HCT116 (cell line): ENCODE measurements around the gene TOR2A. TPM values are rescaled to one million over a fixed set of nuclear protein-coding genes. Genes with fewer than 3 reads are reported as not detected.

Source experiments
- ATAC-seq: fragments of 200-7000 bp; cut with Tn5 transposase; 2 replicates; pipeline ENCODE4 v1.9.1; 2020; ENCODE audit warnings: mild to moderate bottlenecking, moderate library complexity
- BruUV-seq: library from RNA; stranded (reverse); fragments of 400-500 nt; replicated peaks from 2 replicates; lab custom pipeline; 2021; lab: Mats Ljungman, UMichigan
- CTCF ChIA-PET: fragments of 300-600 bp; sonication (Branson Sonifier 250); formaldehyde crosslinking; loops from one replicate; lab custom pipeline; 2021; ENCODE audit warnings: antibody characterized with exemption; lab: Charles Lee
- POLR2A ChIA-PET: fragments of 300-600, 350-600 bp; sonication (Branson Sonifier 250); formaldehyde crosslinking; loops from one replicate; lab custom pipeline; 2021; ENCODE audit warnings: antibody characterized with exemption; lab: Charles Lee
- RAD21 ChIA-PET, 2 experiments: fragments of 300-600 bp; sonication (Branson Sonifier 250); formaldehyde crosslinking; loops; one replicate each; lab custom pipeline; 2023; ENCODE audit warnings: low total read pairs in 2 of 2; ENCODE audit not compliant: uncharacterized antibody in 2 of 2, unreplicated experiment in 2 of 2, low non-redundant PET in 1 of 2; lab: Charles Lee
- DNase-seq: peaks from one replicate; pipeline ENCODE4 v3.0.0-alpha.2; 2010; ENCODE audit warnings: low read depth, low spot score
- H2AFZ ChIP-seq: fragments of 200-600 bp; shearing (Covaris generic), sonication (generic); 2 replicates; pipeline ENCODE4 v1.6.1; 2017; ENCODE audit warnings: low read depth, mixed run types, mixed read lengths, antibody characterized with exemption, low read length; ENCODE audit not compliant: poor library complexity, severe bottlenecking
- H3K27ac ChIP-seq: 2 replicates; pipeline ENCODE4 v1.5.1; 2012; ENCODE audit warnings: low read depth, low read length
- H3K27me3 ChIP-seq: fragments of 200-600 bp; sonication (generic); 2 replicates; pipeline ENCODE4 v1.6.1; 2016; ENCODE audit warnings: mixed run types, low read length, mixed read lengths; ENCODE audit not compliant: insufficient read depth
- H3K36me3 ChIP-seq, 2 experiments: fragments of 200-500 bp in 1 of 2; fragments of 200-600 bp in 1 of 2; sonication (Bioruptor generic) in 1 of 2; sonication (generic) in 1 of 2; 2 replicates each; pipeline versions ENCODE4 v1.5.1 to v1.6.1; 2014 to 2016; ENCODE audit warnings: low read length in 2 of 2, inconsistent platforms in 1 of 2, mixed read lengths in 1 of 2, mixed run types in 1 of 2; ENCODE audit not compliant: insufficient read depth in 2 of 2, control insufficient read depth in 1 of 2
- H3K4me1 ChIP-seq, 2 experiments: fragments of 200-600 bp in 1 of 2; sonication (generic) in 1 of 2; 2 replicates each; pipeline versions ENCODE4 v1.5.1 to v1.6.1; 2012 to 2017; ENCODE audit warnings: low read length in 2 of 2, inconsistent platforms in 1 of 2, mild to moderate bottlenecking in 1 of 2, mixed read lengths in 1 of 2, mixed run types in 1 of 2, moderate library complexity in 1 of 2; ENCODE audit not compliant: insufficient read depth in 2 of 2, control insufficient read depth in 1 of 2
- H3K4me2 ChIP-seq: fragments of 200-600 bp; sonication (generic); 2 replicates; pipeline ENCODE4 v1.6.1; 2017; ENCODE audit warnings: mixed run types, low read length, mixed read lengths
- H3K4me3 ChIP-seq, 2 experiments: fragments of 200-600 bp in 1 of 2; sonication (generic) in 1 of 2; replicated peaks in 1 of 2; 2 replicates each; pipeline ENCODE4 v1.5.1; 2011 to 2016; ENCODE audit warnings: low read length in 2 of 2, control low read depth in 1 of 2, low read depth in 1 of 2, mild to moderate bottlenecking in 1 of 2, mixed read lengths in 1 of 2, mixed run types in 1 of 2
- H3K79me2 ChIP-seq: fragments of 200-600 bp; sonication (generic); 2 replicates; pipeline ENCODE4 v1.6.1; 2017; ENCODE audit warnings: mild to moderate bottlenecking, mixed run types, low read length, moderate library complexity, mixed read lengths; ENCODE audit not compliant: insufficient read depth
- H3K9ac ChIP-seq: fragments of 200-600 bp; sonication (generic); 2 replicates; pipeline ENCODE4 v1.6.1; 2016; ENCODE audit warnings: low read length, mixed read lengths
- H3K9me2 ChIP-seq: fragments of 200-600 bp; sonication (generic), shearing (Covaris generic); 2 replicates; pipeline ENCODE4 v1.6.1; 2017; ENCODE audit warnings: mixed run types, mild to moderate bottlenecking, moderate library complexity; ENCODE audit not compliant: insufficient read depth
- H3K9me3 ChIP-seq, 2 experiments: fragments of 200-500 bp in 1 of 2; fragments of 200-600 bp in 1 of 2; sonication (Bioruptor generic) in 1 of 2; sonication (generic) in 1 of 2; 2 replicates each; pipeline ENCODE4 v1.6.1; 2014 to 2017; ENCODE audit warnings: low read length in 2 of 2, mixed read lengths in 2 of 2, inconsistent platforms in 1 of 2, low read depth in 1 of 2, mild to moderate bottlenecking in 1 of 2, mixed run types in 1 of 2, moderate library complexity in 1 of 2; ENCODE audit not compliant: control insufficient read depth in 1 of 2, insufficient read depth in 1 of 2
- H4K20me1 ChIP-seq: fragments of 200-600 bp; sonication (generic), shearing (Covaris generic); 2 replicates; pipeline ENCODE4 v1.6.1; 2017; ENCODE audit warnings: mixed run types, mild to moderate bottlenecking, moderate library complexity; ENCODE audit not compliant: insufficient read depth
- CBX3 ChIP-seq: IDR thresholded peaks from 2 replicates; pipeline ENCODE4 v1.6.1; 2012; ENCODE audit warnings: low read depth
- CEBPB ChIP-seq: IDR thresholded peaks from 2 replicates; pipeline ENCODE4 v1.6.1; 2012; ENCODE audit warnings: low read depth
- EGR1 ChIP-seq: IDR thresholded peaks from 2 replicates; pipeline ENCODE4 v1.6.1; 2012; ENCODE audit warnings: low read depth
- ELF1 ChIP-seq: IDR thresholded peaks from 2 replicates; pipeline ENCODE4 v1.6.1; 2012; ENCODE audit warnings: low read depth, borderline replicate concordance
- EZH2 ChIP-seq: fragments of 200-600 bp; sonication (generic); IDR thresholded peaks from 2 replicates; pipeline ENCODE4 v1.6.1; 2017; ENCODE audit warnings: antibody characterized with exemption, mixed run types
- EZH2phosphoT487 ChIP-seq: fragments of 200-600 bp; IDR thresholded peaks from 2 replicates; pipeline ENCODE4 v1.6.1; 2018; ENCODE audit warnings: antibody characterized with exemption, borderline replicate concordance
- FOSL1 ChIP-seq: IDR thresholded peaks from 2 replicates; pipeline ENCODE4 v1.6.1; 2012; ENCODE audit warnings: low read depth
- JUND ChIP-seq: IDR thresholded peaks from 2 replicates; pipeline ENCODE4 v1.6.1; 2012
- MAX ChIP-seq: IDR thresholded peaks from 2 replicates; pipeline ENCODE4 v1.6.1; 2012
- POLR2A ChIP-seq: IDR thresholded peaks from 2 replicates; pipeline ENCODE4 v1.7.0; 2011; ENCODE audit warnings: borderline replicate concordance; ENCODE audit not compliant: insufficient read depth, insufficient read length; ENCODE audit errors: extremely low read depth
- RAD21 ChIP-seq: IDR thresholded peaks from 2 replicates; pipeline ENCODE4 v1.6.1; 2012; ENCODE audit warnings: low read depth, mild to moderate bottlenecking
- SIN3A ChIP-seq: IDR thresholded peaks from 2 replicates; pipeline ENCODE4 v1.6.1; 2012; ENCODE audit warnings: low read depth
- TCF7L2 ChIP-seq: IDR thresholded peaks from 2 replicates; pipeline ENCODE4 v1.7.0; 2011; ENCODE audit warnings: borderline replicate concordance, inconsistent platforms; ENCODE audit not compliant: insufficient read depth, insufficient read length; ENCODE audit errors: extremely low read depth
- YY1 ChIP-seq: IDR thresholded peaks from 2 replicates; pipeline ENCODE4 v1.6.1; 2011; ENCODE audit warnings: low read length, low read depth, moderate library complexity, mild to moderate bottlenecking; ENCODE audit not compliant: insufficient replicate concordance; ENCODE audit errors: extremely low read depth
- ZBTB33 ChIP-seq: IDR thresholded peaks from 2 replicates; pipeline ENCODE4 v1.6.1; 2011; ENCODE audit warnings: mild to moderate bottlenecking, low read length, moderate library complexity; ENCODE audit not compliant: insufficient replicate concordance; ENCODE audit errors: extremely low read depth
- ZFX ChIP-seq: fragments of 450-650 bp; IDR thresholded peaks from 2 replicates; pipeline ENCODE4 v1.6.1; 2017
- intact Hi-C: fragments of 100-400 bp; cut with micrococcal nuclease; formaldehyde crosslinking; loops from 2 replicates; pipeline ENCODE4 v1.10.0; 2022
- total RNA-seq: library from RNA; stranded (reverse); gene quantifications from one replicate; pipeline ENCODE4 v1.2.1, GENCODE V29; 2021; ENCODE audit not compliant: unreplicated experiment
- TF ChIP-seq, protein P1 (sequence below), 3 experiments: fragments of 200-600 bp in 1 of 3; sonication (generic) in 1 of 3; IDR thresholded peaks in 2 of 3; conservative IDR thresholded peaks in 1 of 3; 2 replicates each; pipeline ENCODE4 v1.5.1; 2012 to 2017; ENCODE audit warnings: low read depth in 2 of 3, low read length in 2 of 3, antibody characterized with exemption in 1 of 3, borderline replicate concordance in 1 of 3, control low read depth in 1 of 3, mild to moderate bottlenecking in 1 of 3, mixed read lengths in 1 of 3, mixed run types in 1 of 3, moderate library complexity in 1 of 3; ENCODE audit not compliant: insufficient read depth in 1 of 3

TOR2A gene
- total RNA-seq, 1 experiment from 2014 or later, result 12.0 TPM

DNA sequence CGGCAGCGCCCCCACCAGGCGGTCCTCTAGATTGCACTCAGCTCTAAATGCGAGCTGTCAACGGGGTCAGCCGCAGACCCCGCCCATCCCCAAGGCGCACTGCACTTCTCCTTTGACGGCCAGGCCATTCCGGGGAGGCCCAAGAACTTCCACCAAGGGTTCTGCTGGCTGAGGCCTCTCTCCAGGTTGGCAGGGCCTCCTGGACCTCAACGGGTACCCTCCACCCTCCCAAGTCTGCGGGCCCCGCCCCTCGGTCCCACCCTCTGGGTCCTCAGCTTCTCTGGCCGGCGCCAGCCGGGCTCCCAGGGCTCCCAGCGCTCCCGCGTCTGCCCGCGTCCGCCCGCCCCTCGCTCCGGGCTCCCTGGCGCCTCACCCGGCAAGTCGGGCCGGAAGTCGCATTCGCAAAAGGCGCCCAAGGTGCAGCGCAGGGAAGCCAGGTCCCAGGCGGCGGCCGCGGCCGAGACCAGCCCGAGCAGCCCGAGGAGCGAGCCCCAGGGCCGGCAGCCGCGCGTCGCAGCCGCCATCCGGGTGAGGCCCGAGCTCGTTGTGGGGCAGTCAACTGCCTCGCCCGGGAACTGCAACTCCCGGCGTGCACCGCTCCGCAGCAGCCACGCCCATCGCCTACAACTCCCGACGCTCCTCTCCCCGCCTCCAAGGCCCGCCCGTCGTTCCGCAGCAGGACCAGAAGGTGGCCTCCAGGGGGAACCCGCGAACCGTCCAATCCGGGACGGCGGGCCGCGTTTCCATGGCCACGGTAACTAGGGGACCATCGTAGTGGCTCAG is at the start of gene TOR2A (continued):
- TF ChIP-seq MAX (no peak), CEBPB (no peak), EZH2 (no peak), ELF1 (no peak), YY1 (peak; percentile 78)

- RAD21 ChIA-PET, result interaction anchor here in 1 of 2 experiments (1.2 kb wide), 1 partner anchor 48 kb away, joined by 3 read pairs; the partner anchor contains the start of gene TOR2A
- Histone ChIP-seq H4K20me1 (peaks cover 15% of the 10 kb centered on the region; the same call in 1 of the 2 replicates), H3K9ac (no peak overlapping the region), H3K79me2 (peaks cover 24% of the 10 kb centered on the region), H3K4me1 (peaks cover 13 to 14% of the 10 kb centered on the region in 2 experiments; a peak in 3 of 4 replicates), H3K36me3 (peaks cover 11 to 15% of the 10 kb centered on the region in 2 experiments), H3K27ac (no peak overlapping the region), H2AFZ (no peak overlapping the region), H3K27me3 (no peaks in the 10 kb centered on the region), H3K9me2 (no peaks in the 10 kb centered on the region), H3K9me3 (no peaks in the 10 kb centered on the region), H3K4me2 (no peak overlapping the region), H3K4me3 (no peak overlapping the region)
- CTCF ChIA-PET, result interaction anchor here (0.6 to 1.5 kb wide), 2 partner anchors 12 to 139 kb away, joined by 5 read pairs; no protein-coding TSS in a partner anchor
- DNase-seq, result no peak
- POLR2A ChIA-PET, result no interaction called here
- intact Hi-C loops, result loop anchor here (2.0 kb wide), 1 partner anchor 193 kb away; no protein-coding TSS in a partner anchor
- BruUV-seq, result no TSS peak
- TF ChIP-seq FOSL1 (no peak), CEBPB (no peak), SIN3A (no peak), EGR1 (no peak), CBX3 (no peak), MAX (no peak), POLR2A (no peak), ELF1 (no peak), JUND (no peak), EZH2phosphoT487 (no peak), RAD21 (no peak), YY1 (no peak), ZBTB33 (no peak), TCF7L2 (no peak), ZFX (no peak)
- TF ChIP-seq, protein P1, sequence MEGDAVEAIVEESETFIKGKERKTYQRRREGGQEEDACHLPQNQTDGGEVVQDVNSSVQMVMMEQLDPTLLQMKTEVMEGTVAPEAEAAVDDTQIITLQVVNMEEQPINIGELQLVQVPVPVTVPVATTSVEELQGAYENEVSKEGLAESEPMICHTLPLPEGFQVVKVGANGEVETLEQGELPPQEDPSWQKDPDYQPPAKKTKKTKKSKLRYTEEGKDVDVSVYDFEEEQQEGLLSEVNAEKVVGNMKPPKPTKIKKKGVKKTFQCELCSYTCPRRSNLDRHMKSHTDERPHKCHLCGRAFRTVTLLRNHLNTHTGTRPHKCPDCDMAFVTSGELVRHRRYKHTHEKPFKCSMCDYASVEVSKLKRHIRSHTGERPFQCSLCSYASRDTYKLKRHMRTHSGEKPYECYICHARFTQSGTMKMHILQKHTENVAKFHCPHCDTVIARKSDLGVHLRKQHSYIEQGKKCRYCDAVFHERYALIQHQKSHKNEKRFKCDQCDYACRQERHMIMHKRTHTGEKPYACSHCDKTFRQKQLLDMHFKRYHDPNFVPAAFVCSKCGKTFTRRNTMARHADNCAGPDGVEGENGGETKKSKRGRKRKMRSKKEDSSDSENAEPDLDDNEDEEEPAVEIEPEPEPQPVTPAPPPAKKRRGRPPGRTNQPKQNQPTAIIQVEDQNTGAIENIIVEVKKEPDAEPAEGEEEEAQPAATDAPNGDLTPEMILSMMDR (IDR thresholded peaks at IDR 0.05 in 2 of 3, conservative IDR thresholded peaks at IDR 0.05 in 1 of 3; ENCODE audit: borderline replicate concordance in 1 of 3, insufficient read depth in 1 of 3, low read depth in 2 of 3, low read length in 2 of 3), result no peak
- ATAC-seq, result no peak
Observed at GRCh38 chr9:127783111-127784008, 48.3 kb upstream of the TOR2A start.
